Erythroblast (primary cell): Measurements from ENCODE around the gene PUM1.

Experiments used
- GATA1 ChIP-seq: IDR thresholded peaks from 2 replicates; pipeline ENCODE4 v1.6.1; 2011; ENCODE audit warnings: low read depth, mild to moderate bottlenecking, control low read depth, low read length, moderate library complexity
- POLR2A ChIP-seq: IDR thresholded peaks from 2 replicates; pipeline ENCODE4 v1.6.1; 2011; ENCODE audit warnings: mild to moderate bottlenecking, low read length

GRCh38 chr1:30957560-30958222 is 107.8 kb downstream of the PUM1 start:
- TF ChIP-seq POLR2A (no peak), GATA1 (no peak)
